Mesodermal cell (in vitro differentiated cells): Measurements from ENCODE around the gene FANCI.

Experiments
- H3K27ac ChIP-seq: 2 replicates; pipeline ENCODE4 v1.7.0; 2013; ENCODE audit warnings: mild to moderate bottlenecking, low read depth, low read length, moderate library complexity; ENCODE audit not compliant: severe bottlenecking
- H3K36me3 ChIP-seq: 2 replicates; pipeline ENCODE4 v1.7.1; 2013; ENCODE audit warnings: mild to moderate bottlenecking, low read length, moderate library complexity; ENCODE audit not compliant: control insufficient read depth, insufficient read depth
- H3K4me1 ChIP-seq: one replicate; pipeline ENCODE4 v1.7.1; 2013; ENCODE audit warnings: mild to moderate bottlenecking, low read length; ENCODE audit not compliant: insufficient read depth, control insufficient read depth, poor library complexity, severe bottlenecking
- H3K4me3 ChIP-seq: 2 replicates; pipeline ENCODE4 v1.7.0; 2013; ENCODE audit warnings: low read length, control low read depth, mild to moderate bottlenecking; ENCODE audit not compliant: insufficient read depth, poor library complexity, severe bottlenecking; ENCODE audit errors: extremely low read depth
- H3K9me3 ChIP-seq: 2 replicates; pipeline ENCODE4 v1.7.1; 2013; ENCODE audit warnings: mild to moderate bottlenecking, low read length, moderate library complexity; ENCODE audit not compliant: control insufficient read depth
- WGBS, 2 experiments: methylation state at CpG; one replicate each; pipeline ENCODE4 v1.1.5; 2013; ENCODE audit warnings: missing lambda C conversion rate in 2 of 2; ENCODE audit not compliant: insufficient coverage in 2 of 2; 5-methylcytosine and 5-hydroxymethylcytosine counted together

The FANCI gene

DNA sequence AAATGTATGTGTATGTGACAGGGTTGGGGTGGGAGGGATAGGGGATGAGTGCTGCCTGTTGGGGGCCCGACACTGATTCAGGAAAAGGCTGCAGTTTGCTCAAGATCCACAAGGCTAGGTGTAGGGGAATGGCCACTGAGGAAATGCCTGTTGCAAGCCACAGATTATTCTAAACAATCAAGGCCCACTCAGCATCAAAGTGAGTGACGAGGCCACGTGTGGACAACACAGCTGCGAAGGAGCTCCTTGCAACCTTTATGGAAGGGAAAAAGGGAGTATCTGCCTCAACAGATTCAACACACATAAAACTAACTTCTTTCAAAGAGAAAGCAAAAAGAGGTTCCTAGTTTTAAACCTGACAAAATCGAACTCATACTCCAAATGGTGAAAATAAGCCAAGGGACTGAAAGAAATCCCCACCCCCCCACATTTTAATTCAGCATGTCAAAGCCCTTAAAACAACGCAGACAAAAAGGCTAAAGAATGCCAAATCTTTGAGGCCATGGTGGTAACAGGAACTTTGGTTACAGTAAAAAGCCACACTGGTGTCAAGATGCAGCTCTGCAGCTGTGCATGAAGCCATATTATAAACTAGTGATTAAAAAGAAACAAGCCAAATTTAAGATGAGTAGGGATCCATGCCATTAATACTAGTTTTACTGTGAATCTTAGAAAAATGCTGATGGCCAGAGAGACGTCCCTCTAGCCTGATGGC lies 87.3 kb downstream of the FANCI start:
- WGBS, 2 experiments: 93 to 100% methylated on average over 4 of the region's 7 CpGs
- peaks cover 71% of the 10 kb centered on the region for H3K36me3 ChIP-seq
- H3K4me3 ChIP-seq: no peak overlapping the region

GRCh38 chr15:89332446-89332845 lies 88.7 kb downstream of the FANCI start:
- Histone ChIP-seq H3K9me3 (no peaks in the 10 kb centered on the region), H3K27ac (no peak overlapping the region), H3K4me3 (peak overlapping the region; percentile 78), H3K36me3 (peaks cover 57% of the 10 kb centered on the region), H3K4me1 (peaks cover 24% of the 10 kb centered on the region)
- 80 to 98% methylated on average over 3 to 4 of the region's 10 CpGs for WGBS, 2 experiments

More for the DNA sequence above, 87.3 kb downstream of the FANCI start:
- H3K4me1 ChIP-seq: peaks cover 24% of the 10 kb centered on the region
- H3K27ac ChIP-seq: no peak overlapping the region
- H3K9me3 ChIP-seq: no peaks in the 10 kb centered on the region

- peaks cover 24% of the 10 kb centered on the region for H3K4me1 ChIP-seq
- H3K27ac ChIP-seq: no peak overlapping the region
- H3K36me3 ChIP-seq: peaks cover 49% of the 10 kb centered on the region
- H3K9me3 ChIP-seq: no peaks in the 10 kb centered on the region
- WGBS, 2 experiments: 92 to 94% methylated on average over 45 to 54 of the region's 57 CpGs
- peak overlapping the region; percentile 78 for H3K4me3 ChIP-seq
These were observed 89.5 kb downstream of the FANCI start for GRCh38 chr15:89333011-89333860.

DNA sequence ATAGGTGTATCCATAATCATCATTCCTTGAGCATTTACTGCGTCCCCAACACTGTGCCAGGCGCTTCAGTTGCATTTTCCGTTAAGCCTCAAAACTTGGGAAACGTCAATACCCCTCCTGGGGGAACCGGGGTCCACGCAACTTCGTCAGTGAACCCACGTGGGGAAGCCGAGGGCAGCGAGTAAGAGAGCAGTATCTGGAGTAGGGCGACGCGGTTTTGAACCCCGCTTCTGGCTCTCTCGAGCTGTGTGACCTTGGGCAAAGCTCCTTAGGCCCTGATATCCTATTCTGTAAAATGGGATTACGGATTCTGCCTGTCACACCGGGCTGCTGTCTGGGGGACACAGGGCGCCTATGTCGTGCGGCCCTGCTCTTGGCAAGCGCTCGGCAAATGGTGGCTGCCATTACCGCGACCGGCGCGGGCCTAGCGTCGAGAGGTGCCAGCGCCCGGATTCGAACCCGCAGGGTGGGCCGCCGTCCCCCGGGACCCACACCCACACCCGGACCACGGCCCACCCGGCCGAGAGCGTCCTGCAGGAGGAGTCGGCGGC lies 90.3 kb downstream of the FANCI start:
- Histone ChIP-seq H3K27ac (peak overlapping the region; percentile 84), H3K9me3 (no peaks in the 10 kb centered on the region), H3K36me3 (peaks cover 41% of the 10 kb centered on the region), H3K4me3 (peak overlapping the region; percentile 78), H3K4me1 (peaks cover 24% of the 10 kb centered on the region)
- 2 to 8% methylated on average over 23 to 33 of the region's 43 CpGs for WGBS, 2 experiments

DNA sequence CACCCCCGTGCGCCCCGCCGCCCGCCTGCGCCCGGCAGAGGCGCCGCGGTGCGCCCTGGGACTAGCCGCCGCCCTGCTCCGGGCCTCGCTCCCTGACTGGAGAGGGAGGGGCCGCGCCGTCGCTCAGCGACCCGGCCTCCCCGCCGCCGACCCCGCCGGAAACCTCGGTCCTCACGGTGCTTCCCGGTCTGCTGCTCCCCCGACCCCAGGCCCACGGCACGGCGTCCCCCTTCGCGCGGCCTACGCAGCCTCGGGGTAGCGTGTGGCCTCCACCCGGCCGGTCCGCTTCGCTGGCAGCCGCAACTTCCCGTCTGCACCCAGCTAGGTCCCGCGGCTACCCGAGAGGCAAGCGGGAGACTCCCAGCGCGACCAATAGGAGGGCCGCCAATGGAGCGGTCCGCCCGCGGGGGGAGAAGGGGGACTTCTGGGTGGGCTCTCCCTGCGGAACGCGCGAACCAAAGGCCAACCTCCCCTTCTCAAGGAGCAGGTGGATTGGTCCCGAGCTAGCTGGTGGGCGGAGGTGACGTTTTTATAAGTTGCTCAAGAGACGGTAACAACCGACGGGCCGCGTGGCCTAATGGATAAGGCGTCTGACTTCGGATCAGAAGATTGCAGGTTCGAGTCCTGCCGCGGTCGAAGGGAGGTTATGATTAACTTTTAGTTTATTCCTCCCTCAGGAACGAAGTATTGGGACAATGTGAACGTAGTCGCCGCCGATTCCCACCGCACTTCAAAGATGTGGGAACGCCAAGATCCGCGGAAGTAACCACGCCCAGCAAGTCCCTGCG lies 90.9 kb downstream of the FANCI start, which contains the start of gene POLG:
TSS of gene POLG (minus strand) at position 315 of the 788 bp plus-strand sequence. CDS start 1,070 bp downstream, outside the sequence.
- 0 to 1% methylated on average over 62 to 77 of the region's 85 CpGs for WGBS, 2 experiments
- Histone ChIP-seq H3K36me3 (peaks cover 35% of the 10 kb centered on the region), H3K4me1 (peaks cover 24% of the 10 kb centered on the region), H3K4me3 (peak within 1 kb of the TSS; percentile 78), H3K27ac (peak within 1 kb of the TSS; percentile 84), H3K9me3 (no peaks in the 10 kb centered on the region)

DNA sequence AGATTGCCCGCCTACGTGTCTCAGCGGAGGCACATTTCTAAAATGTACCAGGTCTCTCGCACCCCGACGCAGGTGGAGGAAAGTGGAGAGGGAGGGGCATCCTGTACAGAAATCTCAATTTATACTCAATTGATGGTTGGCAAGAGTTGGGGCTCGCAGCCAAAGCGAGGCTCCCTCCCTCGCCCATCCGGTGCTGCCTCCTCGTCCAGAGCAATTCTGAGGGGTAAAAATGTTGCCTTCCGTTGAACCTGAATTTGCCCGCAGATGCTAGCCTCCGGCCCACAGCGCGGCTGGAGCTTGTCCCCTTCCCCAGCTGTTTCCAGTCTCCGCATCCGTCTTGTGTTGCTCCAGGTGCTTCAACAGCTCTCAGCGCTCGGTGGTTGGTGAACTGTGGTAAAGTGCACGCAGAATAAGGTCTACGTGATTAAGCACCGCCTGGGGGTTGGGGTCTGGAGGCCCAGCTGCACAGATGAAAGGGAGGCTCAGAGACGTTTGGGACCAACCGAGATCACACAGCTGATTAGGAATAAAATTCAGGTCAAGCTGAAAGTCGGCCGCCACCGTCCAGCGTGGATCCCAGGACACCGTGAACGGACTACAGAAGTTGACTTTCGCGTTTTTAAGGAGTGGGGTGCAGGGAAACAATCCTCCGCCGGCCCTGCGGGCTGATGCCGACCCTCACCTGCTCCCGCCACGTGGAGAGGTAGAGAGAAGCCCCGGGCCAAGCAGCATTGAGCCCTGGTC lies 91.7 kb downstream of the FANCI start:
- Histone ChIP-seq H3K27ac (peak overlapping the region; percentile 5), H3K4me1 (peaks cover 22% of the 10 kb centered on the region), H3K4me3 (peak overlapping the region; percentile 78), H3K36me3 (peaks cover 27% of the 10 kb centered on the region), H3K9me3 (no peaks in the 10 kb centered on the region)
- 2 to 3% methylated on average over 23 to 25 of the region's 40 CpGs for WGBS, 2 experiments

DNA sequence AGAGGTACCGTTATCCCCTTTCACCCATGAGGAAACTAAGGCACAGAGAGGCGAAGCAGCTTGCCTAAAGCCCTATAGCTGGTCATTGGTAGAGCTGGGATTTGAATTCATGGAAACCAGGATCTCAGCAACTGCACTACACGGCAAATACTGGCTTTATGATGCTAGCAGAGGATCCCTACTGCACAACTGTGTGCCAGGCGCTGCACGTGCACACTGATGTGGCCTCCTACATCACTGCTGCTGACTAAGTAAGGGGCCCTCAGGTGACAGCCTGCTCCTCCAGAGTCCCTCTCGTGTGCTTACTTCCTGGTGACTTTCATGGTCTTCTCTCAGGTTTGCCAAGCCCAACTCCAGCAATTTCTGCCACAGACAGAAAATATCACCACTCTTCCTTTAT lies 94.3 kb downstream of the FANCI start:
- H3K36me3 ChIP-seq: peaks cover 3% of the 10 kb centered on the region
- H3K27ac ChIP-seq: no peak overlapping the region
- 85 to 87% methylated on average over 6 of the region's 6 CpGs for WGBS, 2 experiments
- no peak overlapping the region for H3K4me3 ChIP-seq
- H3K4me1 ChIP-seq: peaks cover 6% of the 10 kb centered on the region
- no peaks in the 10 kb centered on the region for H3K9me3 ChIP-seq

DNA sequence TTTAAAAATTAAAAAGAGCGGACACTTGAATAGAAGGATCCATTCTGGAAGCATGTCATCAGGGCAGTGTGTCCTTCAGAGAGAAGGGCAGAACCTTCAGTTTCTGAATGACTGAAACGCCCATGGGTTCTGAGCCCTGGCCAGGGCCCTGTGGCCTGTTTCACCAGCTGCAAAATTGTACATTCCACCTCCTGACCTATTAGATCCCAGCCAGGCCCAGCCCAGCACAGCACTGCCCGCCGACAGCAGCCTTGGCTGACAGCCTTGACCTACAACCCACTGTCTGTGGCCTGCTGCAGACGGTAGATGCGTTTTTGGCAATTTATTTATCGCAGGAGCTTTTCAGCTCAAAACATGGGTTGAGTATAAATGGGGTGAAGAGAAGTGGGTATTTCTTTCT lies 96.8 kb downstream of the FANCI start:
- Histone ChIP-seq H3K36me3 (no peaks in the 10 kb centered on the region), H3K27ac (no peak overlapping the region), H3K4me3 (no peak overlapping the region), H3K4me1 (no peaks in the 10 kb centered on the region), H3K9me3 (peaks cover 4% of the 10 kb centered on the region)
- WGBS, 2 experiments: 86 to 90% methylated on average over 3 to 6 of the region's 7 CpGs

GRCh38 chr15:89341316-89342005 lies 97.7 kb downstream of the FANCI start:
- WGBS, 2 experiments: 85% methylated on average over 5 of the region's 8 CpGs
- Histone ChIP-seq H3K4me1 (no peaks in the 10 kb centered on the region), H3K4me3 (no peak overlapping the region), H3K36me3 (no peaks in the 10 kb centered on the region), H3K27ac (no peak overlapping the region), H3K9me3 (peaks cover 4% of the 10 kb centered on the region)
